Diencephalon (tissue), 1 donor: Measurements from ENCODE around the gene CNTNAP3. TPM values are rescaled to one million over a fixed set of nuclear protein-coding genes. Genes with fewer than 3 reads are reported as not detected.

Source experiments
- small RNA-seq: library from RNA; depleted of rRNA; stranded (forward); fragments of <200 nt; gene quantifications from one replicate; pipeline ENCODE3, GENCODE V24; 2014
- total RNA-seq: library from RNA; depleted of rRNA; stranded (reverse); fragments of >200 nt; gene quantifications from one replicate; pipeline ENCODE4 v1.2.3, GENCODE V29; 2014

CNTNAP3 gene
- 30.7 TPM for total RNA-seq

GRCh38 chr9:39287980-39288379 is at the start of gene CNTNAP3:
TSS of gene CNTNAP3 (minus strand) at chr9:39288167. CDS start at chr9:39288064, 103 bp downstream.

Small RNAs within 50 kb of the gene (small RNA-seq; reads per million reads assigned to genes)
- not detected for gene RN7SL640P

Other genes with a start within 250 kb of the CNTNAP3 start
- not detected for gene SPATA31A1, start 67.5 kb upstream of the CNTNAP3 start, total RNA-seq